HG03378 (cell line): ENCODE results near the gene TMCO4.

Experiments used
- ATAC-seq: cut with Tn5 transposase; IDR thresholded peaks from one replicate; pipeline ENCODE4 v1.9.1; 2021; ENCODE audit warnings: mild to moderate bottlenecking, moderate library complexity; ENCODE audit not compliant: unreplicated experiment

Gene TMCO4

DNA sequence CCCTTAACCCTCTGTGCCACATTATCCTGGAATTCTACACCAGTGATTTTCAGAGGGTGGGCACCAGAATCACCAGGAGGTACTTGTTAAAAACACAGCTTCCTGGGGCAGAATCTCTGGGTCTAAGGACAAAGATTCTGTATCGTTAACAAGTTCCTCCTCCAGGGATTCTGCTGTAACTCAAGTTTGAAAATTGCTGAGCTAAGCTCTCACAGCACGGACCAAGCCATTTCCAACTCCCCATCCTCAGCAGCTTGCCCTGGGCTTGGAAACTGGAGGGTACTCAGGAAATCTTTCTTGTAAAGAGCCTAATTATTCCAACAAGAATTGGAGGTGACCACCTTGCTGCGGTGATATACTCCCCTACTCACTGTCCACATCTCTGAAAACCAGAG, 48.8 kb downstream of the TMCO4 start:
- ATAC-seq = no peak

DNA sequence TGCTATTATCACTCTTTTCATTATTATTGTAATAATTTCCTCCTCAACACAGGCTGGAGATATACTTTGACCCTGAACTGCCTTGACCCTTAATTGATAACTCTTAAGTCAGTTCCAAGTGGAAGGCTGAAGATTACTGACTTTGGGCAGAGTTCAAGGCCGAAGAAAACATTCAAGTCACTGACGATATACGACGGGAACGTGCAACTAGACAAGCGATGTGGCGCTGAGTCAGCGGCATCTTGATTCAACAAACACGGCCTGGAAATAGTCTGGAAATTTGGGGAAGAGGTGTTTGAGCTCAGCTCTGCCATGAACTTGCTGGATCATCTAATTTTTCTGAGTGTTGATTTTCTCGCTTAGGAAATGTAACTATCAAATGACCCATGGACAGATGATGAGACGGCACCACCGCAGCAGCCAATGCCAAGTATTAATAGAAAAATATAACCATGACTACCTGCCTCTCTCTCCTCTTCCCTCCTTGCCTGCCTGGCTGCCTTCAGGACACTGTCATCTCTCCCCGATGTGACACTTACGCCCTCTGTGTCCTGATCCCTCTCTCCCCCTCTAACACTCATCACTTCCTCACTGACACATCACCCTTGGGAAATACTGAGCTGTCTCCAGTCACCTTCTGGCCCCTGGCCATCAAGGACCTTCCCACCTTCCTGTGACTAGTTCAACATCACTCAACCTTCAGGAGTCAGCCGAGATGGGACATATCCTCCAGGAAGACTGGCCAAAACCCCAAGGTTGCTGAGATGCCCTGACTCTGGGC, 49.4 kb downstream of the TMCO4 start:
- ATAC-seq = no peak

DNA sequence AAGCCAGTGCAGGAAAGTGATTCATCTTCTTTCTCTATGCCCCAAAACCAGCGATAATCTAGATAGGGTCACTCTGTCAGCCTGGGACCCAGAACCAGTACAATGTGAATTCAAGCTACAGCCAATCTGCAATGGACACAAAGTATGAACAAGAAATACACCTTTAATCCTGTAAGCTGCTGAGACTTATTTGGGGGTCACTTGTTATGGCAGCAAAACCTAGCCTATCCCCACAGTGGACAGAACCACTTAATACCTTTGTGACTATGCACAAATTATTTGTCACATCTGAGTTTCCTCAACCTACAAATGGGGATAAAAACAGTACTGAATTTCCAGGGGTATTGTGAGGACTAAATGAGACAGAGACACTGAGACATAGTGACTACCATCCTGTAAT, 50.0 kb downstream of the TMCO4 start:
- no peak for ATAC-seq

DNA sequence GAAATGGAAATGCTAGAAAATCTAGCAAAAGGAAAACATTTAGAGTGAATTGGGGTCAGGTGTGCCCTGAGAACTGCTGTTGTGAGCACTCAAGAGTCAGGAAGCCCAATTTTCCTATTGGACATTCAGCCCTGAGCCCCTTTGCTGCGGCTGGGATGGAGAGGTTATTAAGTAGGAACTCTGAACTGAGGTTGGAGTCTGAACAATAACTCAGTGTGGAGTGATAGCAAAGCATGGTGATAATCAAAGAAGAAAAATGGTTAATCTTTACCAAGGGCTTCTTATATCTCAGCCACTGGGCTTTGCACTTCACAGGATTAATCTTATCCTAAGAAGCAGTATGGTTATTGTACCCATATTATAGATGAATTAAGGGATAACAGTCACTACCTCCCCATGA, 52.0 kb downstream of the TMCO4 start:
- no peak for ATAC-seq

DNA sequence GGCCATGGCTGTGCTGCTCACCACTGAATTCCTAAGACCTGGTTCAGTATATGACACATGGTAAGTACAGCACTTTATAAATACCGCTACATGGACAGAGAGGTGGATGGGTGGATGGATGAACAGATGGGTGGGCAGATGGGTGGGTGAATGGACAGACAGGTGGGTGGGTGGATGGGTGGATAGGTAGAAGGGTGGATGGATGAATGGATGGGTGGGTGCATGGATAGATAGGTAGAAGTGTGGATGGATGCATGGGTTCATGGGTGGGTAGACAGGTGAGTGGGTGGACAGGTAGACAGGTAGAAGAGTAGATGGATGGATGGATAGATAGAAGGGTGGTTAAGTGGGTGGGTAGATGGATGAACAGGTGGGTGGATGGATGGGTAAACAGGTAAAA, 54.8 kb downstream of the TMCO4 start:
- no peak for ATAC-seq

DNA sequence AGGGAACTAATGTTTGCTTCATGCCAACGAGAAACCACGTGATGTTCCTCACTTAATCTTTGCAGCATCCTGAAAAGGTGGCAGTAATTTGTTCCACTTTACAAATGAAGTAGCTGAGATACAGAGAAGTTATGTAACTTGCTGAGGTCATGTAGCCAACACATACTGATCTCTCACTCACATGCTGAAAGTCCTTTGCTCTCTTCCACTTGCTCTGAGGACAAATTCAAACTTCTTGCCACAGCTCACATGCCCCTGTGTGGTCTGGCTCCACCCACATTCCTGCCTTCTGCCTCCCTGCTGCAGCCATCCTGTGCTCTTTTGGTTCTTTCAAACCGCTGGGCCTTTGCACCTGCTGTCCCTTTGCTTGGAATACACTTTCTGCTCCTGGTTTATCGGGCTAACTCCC, 55.4 kb downstream of the TMCO4 start:
- ATAC-seq = no peak

DNA sequence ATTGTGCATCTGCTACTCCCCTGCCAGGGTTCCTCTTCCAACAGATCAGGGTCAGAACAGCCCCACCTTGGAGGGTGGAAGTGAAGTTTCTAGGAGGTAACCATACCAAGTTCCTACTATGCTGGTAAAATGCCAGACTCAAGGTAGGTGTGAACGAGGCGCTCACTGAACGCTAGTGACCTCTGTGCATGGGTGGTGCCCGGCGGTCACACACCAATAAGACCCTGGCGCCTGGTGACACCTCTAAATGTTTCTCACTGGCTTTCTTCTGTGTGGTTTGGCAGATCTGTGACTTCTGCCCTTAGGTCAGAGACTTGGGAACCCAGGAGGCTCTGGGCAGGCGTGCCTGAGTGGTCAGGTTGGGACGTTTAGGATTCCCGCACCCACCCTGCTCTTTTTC, 55.9 kb downstream of the TMCO4 start:
- ATAC-seq = no peak

DNA sequence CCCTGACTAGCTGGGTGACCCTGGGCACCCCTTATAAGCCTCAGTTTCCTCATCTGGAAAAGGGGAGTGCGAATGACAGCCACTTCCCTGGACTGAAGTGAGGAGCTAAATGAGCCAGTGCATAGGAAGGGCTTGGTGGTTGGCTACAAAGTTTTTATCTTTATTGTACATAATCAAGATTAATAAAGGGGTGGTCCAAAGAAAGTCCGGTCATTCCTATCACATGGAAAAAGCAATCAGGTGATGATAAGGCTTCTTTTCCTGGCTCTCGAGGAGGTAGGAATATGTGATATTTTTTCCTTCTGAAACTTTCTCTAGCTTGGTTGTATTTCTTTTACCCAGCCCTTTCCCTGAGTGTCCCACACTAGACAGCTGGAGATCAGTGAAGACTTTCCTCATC, 56.5 kb downstream of the TMCO4 start:
- no peak for ATAC-seq

DNA sequence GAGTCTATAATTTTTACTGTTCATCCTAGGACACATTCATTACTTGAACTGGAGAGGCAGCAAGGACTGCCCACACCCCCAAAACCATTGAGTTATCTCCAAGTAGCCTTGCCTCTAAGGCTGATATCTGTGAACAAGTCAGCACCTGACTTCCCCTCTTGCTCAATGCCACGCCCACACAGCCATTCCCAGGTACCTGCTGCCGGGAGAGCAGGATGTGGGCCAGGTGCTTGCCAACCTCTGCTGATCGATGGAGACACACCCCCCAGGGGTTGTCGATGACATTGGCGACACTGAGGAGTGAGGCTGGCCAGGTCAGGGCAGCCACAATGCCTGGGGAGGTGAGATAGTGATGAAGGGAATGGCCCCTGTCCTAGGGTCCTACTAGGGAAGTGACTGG, 60.1 kb downstream of the TMCO4 start:
- ATAC-seq = no peak

DNA sequence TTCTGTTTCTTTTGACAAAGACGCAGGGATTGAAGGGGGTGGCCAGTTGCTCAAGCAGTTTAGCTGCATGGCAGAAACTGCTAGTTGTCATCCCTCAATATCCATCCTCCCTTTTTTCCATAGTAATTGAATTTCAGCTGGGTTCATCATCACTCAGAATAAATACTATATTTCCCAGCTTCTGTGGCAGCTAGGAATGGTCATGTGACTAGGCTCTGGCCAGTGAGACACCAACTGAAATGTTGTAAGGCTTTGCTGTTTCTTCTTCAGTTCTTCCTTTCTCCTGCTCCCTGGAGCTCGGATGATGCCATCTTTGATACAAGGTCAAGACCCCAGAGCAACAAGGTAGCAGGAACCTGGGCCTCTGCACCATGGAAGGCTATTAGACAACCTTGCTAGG, 61.0 kb downstream of the TMCO4 start:
- ATAC-seq = no peak

DNA sequence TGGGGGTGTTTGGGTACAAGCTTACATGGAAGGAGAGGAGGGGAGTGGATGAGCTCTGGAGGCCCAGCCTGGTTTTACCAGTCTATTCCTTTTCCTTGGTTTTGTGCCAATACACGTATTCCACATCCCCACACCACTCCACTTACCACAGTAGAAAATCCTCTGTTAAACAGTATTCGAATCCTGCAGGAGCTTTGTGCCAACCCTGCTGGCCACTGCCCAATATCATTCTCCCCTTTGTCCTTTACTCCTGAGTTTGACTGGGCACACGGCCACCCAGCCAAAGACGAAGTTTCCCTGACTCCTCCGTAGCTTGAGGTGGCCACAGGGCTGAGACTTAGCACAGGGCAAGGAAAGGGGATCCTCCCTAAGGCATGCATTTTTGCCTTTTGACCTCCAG, 61.6 kb downstream of the TMCO4 start:
- no peak for ATAC-seq

DNA sequence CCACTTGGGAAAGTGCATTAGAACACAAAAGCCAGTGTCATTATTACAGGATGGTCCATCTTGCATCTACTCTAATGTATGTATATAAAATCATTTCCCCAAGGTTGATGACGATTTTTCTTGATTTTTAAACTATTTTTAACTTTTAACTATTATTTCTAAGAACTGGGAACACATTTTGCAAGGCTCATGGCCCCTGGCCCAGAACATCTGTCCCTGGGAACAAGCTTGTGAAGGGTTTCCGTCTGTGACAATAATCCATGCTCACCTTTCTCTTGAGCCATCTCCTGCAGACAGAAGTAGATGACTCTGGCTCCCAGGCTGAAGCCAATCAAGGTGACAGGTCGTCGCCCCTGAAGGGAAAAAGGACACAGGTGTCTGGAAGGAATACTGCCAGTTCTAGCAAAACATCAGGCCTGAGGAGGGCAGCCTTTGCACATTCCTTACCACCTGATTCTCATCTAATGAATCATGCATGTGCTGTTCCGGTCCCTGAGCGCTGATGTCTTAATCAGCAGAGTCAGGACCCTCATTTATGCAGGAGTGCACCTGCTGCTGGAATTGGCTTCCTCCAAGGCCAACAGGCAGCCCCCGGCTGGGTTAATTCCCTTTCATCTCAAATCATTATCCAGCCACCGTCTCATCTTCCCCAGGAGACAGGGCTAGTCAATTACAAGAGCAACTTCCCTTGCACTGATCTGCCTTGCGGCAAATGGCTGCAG, 62.5 kb downstream of the TMCO4 start:
- no peak for ATAC-seq

DNA sequence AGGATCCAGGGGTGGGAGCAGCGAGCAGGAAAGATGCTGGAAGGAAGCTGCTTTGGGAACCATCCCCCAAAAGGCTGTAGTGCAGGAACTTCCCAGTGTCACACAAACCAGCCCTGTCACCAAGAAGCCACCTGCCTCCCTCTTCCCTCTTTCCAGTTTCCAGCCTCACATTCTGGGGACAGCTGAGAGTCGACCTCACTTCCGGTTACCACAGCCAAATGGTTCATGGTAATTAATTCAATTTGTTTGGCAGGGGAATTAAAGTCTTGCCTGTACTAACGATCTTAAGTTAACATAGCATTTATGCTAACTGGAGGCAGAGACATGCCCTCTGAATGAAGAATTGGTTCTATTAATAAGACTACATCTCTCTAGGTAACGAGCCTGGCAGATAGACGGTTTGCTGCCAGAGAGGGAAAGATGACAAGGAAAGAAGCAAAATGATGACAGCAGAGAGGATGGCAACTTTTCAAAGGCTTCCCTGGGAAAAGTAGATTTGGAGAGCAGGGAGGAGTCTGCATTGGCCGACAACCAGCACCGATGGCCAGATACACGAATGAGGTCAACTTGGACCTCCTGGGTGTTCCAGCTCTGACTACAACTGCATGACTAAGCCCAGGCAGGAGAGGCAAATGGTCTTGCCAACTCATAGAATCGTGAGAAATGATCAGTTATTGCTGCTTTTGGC, 64.1 kb downstream of the TMCO4 start:
- no peak for ATAC-seq

DNA sequence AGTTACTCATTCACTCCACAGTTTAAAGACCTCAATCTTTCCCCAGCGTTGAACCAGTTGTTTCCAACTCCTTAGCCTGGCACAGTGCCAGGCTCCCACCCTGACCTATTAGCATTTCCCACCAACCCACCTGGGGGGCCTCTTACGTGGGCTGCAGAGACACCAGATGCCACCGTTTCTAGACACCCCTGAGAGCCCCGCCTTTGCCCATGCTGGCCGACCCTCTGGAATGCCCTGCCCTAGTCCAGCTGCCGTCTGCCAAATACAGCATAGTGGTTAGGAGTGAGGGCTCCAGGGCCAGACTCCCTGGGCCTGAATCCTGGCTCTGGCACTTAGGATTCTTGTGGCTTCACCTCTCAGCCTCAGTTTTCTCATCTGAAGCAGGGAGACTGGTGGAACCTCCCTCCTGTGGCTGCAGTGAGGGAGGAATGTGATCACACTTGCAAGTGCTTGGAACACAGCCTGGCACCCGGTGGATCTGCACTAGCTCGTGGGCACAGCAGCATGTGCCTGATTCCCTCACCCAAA, 65.2 kb downstream of the TMCO4 start:
- no peak for ATAC-seq

DNA sequence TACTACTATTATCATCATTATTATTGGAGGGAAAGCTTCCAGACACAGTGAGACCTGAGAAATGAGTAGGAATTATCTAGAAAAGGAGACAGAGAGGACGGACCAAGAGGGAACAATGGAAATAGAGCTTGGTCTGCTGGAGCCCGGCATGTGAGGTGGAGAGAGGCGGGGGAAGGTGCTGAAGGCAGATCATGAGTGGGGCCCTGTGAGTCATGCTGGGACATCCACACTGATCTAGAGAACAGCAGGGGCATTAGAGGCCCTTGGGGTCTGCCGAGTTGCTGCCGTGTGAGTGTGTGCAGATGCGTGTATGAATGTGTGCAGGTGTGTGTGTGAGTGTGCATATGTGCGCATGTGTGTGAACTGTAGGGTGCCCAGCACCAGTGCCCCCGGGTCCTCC, 65.7 kb downstream of the TMCO4 start:
- ATAC-seq = no peak

DNA sequence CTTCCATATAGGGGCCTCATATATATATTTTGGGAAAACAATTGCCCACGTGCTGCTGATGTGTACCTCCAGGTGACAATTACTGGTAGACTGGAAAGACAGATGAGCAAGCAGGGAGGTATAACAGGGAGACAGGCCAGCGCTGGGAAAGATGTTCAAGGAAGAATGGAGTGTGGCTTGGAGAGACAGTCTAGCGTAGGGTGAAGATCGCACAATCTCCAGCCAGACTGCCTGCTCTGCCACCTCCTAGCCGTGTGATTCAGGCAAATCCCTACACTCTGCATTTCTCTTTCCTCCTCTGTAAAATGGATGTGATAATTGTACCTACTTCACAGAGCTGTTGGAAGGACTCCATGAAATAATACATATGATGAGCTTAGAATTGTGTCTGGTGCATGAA, 66.1 kb downstream of the TMCO4 start:
- ATAC-seq = no peak

DNA sequence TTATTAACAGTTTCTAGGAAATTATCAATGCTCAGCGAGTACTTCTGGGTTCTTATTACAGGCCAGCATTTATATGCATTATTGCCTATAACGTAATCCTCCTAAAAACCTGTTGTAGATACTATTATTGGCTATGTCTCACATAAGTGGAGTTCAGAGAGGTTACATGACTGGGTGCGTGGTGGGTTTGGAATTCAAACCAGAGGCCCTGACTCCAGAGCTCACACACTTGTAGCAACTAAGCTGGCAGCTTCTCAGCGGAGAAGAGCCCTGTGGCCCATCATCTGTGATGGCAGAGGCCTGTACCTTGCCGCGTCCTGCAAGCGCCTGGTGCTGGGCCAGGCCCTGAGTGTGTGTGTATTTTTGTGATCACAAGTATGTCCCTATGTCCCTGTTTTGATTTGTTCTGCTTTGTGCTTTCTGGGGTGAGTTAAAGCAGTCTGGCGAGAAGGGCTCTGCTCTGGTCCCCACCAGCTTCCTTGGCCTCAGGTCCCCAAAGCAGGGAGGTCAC, 68.3 kb downstream of the TMCO4 start:
- ATAC-seq = no peak

DNA sequence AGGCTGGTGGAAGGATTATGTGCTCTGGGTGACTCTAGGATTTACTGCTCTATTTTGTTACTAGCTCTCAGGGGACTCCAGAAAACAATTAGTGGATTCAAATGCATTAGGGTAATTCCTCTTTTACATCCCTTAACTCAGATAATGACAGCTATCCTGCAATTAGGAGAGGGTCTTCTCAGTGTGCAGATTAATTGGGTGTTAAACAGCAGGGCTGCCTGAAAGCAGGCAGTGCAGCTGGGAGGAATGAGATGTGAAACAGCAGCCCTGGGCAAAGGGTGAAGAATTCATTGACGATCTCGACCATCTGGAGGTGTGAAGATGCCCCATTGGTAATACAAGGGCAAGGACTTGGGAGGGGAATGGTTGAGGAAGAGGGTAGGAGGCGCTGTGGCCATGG, 68.9 kb downstream of the TMCO4 start:
- no peak for ATAC-seq

DNA sequence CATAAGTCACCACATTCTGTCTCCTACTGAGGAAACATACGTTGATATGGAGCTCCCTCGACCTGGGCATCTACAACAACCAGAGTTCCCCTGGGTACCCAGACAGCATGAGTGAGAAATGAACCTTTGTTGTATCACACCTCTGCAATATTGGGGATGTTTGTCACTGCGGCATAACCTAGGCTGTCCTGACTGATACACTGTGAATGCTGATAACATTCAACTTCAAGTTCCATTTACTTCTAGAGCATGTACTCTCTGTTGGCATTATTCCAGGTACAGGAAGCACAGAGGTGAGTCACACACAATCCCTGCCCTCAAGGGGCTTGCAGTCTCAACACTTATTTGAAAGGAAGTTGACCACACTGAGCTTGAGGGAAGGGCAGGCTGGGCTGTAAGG, 69.5 kb downstream of the TMCO4 start:
- ATAC-seq = no peak

DNA sequence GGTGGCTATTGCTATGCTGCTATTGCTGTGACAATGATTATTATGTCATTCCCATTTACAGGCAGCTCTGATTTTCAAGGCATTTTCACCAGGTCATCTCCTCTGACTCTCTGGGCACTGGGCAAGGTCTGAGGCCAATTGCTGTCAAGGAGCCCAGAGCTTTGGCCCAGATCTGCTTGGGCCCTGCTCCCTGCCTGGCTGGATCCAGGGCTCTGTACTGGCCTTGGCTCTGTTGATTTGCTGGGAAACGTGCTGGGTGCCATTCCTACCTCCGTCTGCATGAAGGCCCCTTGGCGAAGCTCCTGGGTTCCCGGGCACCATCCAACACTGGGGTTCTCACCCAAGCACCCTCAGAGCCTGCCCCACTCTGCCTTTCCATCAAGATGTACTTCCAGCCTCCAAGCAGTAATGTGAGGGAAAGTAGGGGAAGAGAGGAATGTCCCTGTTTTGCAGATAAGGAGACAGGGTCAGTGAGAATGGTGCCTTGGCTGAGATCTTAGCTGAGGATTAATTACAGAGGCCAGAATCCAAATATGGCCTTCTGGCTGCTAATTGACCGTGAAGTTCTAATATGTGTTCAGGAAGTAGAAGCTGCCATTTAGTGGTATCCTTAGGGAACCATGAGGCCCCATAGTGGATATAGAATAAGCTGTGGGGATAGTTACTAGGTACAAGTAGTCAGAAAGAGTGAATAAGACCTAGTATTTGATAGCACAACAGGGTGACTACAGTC, 71.1 kb downstream of the TMCO4 start:
- no peak for ATAC-seq

DNA sequence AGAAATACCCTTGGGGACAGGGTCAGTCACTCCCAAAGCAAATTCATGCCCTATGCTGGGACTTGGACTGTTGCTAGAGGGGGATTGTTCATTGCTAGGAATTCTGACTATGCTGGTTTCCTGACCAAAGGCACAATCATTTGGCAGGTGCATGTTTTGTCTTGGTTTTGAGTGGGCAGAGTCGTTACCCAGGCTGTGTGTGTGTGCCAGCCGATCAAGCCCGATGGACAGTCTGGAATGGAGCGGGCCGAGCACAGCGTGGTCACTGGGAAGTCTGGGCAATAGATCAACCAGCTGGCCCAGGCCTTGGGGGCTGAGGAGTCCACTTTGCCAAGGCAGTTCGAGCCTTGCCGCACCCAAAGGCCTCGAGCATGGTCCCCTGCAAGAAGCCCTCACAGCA, 74.1 kb downstream of the TMCO4 start:
- no peak for ATAC-seq
